Stomach (tissue), 4 donors: ENCODE data around the gene CELF5.

ENCODE experiments used
- EP300 ChIP-seq: sonication (generic); formaldehyde crosslinking; IDR thresholded peaks from one replicate; pipeline ENCODE4 v1.6.1; 2017; ENCODE audit warnings: antibody characterized with exemption
- TF ChIP-seq, protein P1 (sequence below), 7 experiments: fragments of 450-650 bp in 4 of 7; fragments of 200-600 bp in 3 of 7; sonication (generic) in 3 of 7; IDR thresholded peaks; one replicate each; pipeline ENCODE4 v1.5.1; 2016 to 2019; ENCODE audit warnings: antibody characterized with exemption in 7 of 7, control low read depth in 2 of 7, mild to moderate bottlenecking in 1 of 7

DNA sequence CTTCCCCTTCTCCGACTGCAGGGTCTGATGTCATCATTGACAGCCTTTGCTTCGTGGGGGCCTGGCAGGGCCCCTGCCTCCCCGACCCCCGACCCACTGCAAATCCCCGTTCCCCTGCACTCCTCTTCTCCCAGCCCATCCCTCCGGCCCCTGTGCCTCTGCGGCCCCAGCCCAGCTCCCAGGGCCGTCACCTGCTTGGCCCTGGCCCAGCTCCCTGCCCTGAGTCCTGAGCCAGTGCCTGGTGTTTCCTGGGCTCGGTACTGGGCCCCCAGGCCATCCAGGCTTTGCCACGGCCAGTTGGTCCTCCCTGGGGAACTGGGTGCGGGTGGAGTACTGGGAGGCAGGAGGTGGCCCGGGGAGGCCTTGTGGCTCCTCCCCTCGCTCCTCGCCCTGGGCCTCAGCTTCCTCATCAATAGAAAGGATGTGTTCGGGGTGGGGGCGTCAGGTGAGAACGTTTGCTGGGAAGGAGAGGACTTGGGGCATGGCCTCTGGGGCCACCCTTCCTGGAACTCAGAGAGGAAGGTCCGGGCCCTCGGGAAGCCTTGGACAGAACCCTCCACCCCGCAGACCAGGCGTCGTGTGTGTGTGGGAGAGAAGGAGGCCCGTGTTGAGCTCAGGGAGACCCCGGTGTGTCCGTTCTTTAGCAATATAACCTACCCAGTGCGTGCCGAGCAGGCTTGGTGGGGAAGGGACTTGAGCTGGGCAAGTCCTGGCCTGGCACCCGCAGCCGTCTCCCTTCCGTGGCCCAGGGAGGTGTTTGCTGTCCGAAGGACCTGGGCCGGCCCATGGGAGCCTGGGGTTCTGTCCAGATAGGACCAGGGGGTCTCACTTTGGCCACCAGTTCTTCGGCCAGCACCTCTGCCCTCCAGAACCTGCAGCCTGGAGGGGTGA is 15.9 kb upstream of the CELF5 start:
- TF ChIP-seq, protein P1, sequence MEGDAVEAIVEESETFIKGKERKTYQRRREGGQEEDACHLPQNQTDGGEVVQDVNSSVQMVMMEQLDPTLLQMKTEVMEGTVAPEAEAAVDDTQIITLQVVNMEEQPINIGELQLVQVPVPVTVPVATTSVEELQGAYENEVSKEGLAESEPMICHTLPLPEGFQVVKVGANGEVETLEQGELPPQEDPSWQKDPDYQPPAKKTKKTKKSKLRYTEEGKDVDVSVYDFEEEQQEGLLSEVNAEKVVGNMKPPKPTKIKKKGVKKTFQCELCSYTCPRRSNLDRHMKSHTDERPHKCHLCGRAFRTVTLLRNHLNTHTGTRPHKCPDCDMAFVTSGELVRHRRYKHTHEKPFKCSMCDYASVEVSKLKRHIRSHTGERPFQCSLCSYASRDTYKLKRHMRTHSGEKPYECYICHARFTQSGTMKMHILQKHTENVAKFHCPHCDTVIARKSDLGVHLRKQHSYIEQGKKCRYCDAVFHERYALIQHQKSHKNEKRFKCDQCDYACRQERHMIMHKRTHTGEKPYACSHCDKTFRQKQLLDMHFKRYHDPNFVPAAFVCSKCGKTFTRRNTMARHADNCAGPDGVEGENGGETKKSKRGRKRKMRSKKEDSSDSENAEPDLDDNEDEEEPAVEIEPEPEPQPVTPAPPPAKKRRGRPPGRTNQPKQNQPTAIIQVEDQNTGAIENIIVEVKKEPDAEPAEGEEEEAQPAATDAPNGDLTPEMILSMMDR (IDR thresholded peaks at IDR 0.05): no peak
- TF ChIP-seq EP300: no peak
